Measurements from ENCODE around the gene CEP104. TPM values are rescaled to one million over a fixed set of nuclear protein-coding genes. Genes with fewer than 3 reads are reported as not detected.

The CEP104 gene
- polyA plus RNA-seq, 3 donors from 2014 or later, result 2.5 to 32.7 (median 18.2) TPM

GRCh38 chr1:3876716-3877115, 19.7 kb upstream of the CEP104 start:
- no peak overlapping the region for H3K27ac Mint-ChIP-seq
- no peak for DNase-seq
- H3K9me3 Mint-ChIP-seq, result no peaks in the 10 kb centered on the region
- H3K27me3 Mint-ChIP-seq (ENCODE audit: low read depth in 3 of 3), result peaks cover 0 to 2% (median 0%) of the 10 kb centered on the region in 3 donors
- peaks cover 0 to 10% of the 10 kb centered on the region in 2 donors for H3K4me1 Mint-ChIP-seq
- no peak overlapping the region for H3K4me3 Mint-ChIP-seq
- H3K36me3 Mint-ChIP-seq, result peaks cover 29 to 36% (median 32%) of the 10 kb centered on the region in 3 donors

- H3K4me1 Mint-ChIP-seq, result no peaks in the 10 kb centered on the region
- no peaks in the 10 kb centered on the region for H3K27me3 Mint-ChIP-seq (ENCODE audit: low read depth in 3 of 3)
- H3K36me3 Mint-ChIP-seq, result peaks cover 31 to 36% (median 32%) of the 10 kb centered on the region in 3 donors
- no peak for DNase-seq
- H3K9me3 Mint-ChIP-seq, result no peaks in the 10 kb centered on the region
- H3K27ac Mint-ChIP-seq, result no peak overlapping the region
- no peak overlapping the region for H3K4me3 Mint-ChIP-seq
Measured at GRCh38 chr1:3874736-3875135, 17.7 kb upstream of the CEP104 start.

GRCh38 chr1:3872546-3872945, 15.5 kb upstream of the CEP104 start:
- Mint-ChIP-seq H3K4me1 (no peaks in the 10 kb centered on the region), H3K9me3 (no peaks in the 10 kb centered on the region), H3K27ac (no peak overlapping the region), H3K36me3 (peaks cover 22 to 29% (median 24%) of the 10 kb centered on the region in 3 donors), H3K4me3 (no peak overlapping the region), H3K27me3 (ENCODE audit: low read depth in 3 of 3) (no peaks in the 10 kb centered on the region)
- DNase-seq, result no peak

- no peak overlapping the region for H3K4me3 Mint-ChIP-seq
- no peak for DNase-seq
- H3K27ac Mint-ChIP-seq, result peak overlapping the region in 2 of 6 donors; percentile 26 to 40
- peaks cover 22 to 33% (median 28%) of the 10 kb centered on the region in 3 donors for H3K36me3 Mint-ChIP-seq
- H3K4me1 Mint-ChIP-seq, result no peaks in the 10 kb centered on the region
- H3K9me3 Mint-ChIP-seq, result no peaks in the 10 kb centered on the region
- H3K27me3 Mint-ChIP-seq (ENCODE audit: low read depth in 3 of 3), result peaks cover 0 to 2% (median 0%) of the 10 kb centered on the region in 3 donors
Measured at GRCh38 chr1:3871451-3871805, 14.4 kb upstream of the CEP104 start.

- H3K9me3 Mint-ChIP-seq, result no peaks in the 10 kb centered on the region
- no peak for DNase-seq
- peaks cover 14 to 25% (median 22%) of the 10 kb centered on the region in 3 donors for H3K36me3 Mint-ChIP-seq
- no peak overlapping the region for H3K27ac Mint-ChIP-seq
- peaks cover 0 to 2% (median 0%) of the 10 kb centered on the region in 3 donors for H3K27me3 Mint-ChIP-seq (ENCODE audit: low read depth in 3 of 3)
- peaks cover 4 to 5% of the 10 kb centered on the region in 2 donors for H3K4me1 Mint-ChIP-seq
- no peak overlapping the region for H3K4me3 Mint-ChIP-seq
Measured at GRCh38 chr1:3869751-3870301, 12.8 kb upstream of the CEP104 start.

GRCh38 chr1:3868464-3869006, 11.5 kb upstream of the CEP104 start:
- peak overlapping the region; percentile 41 to 75 (median 58) for H3K27ac Mint-ChIP-seq
- H3K4me3 Mint-ChIP-seq, result no peak overlapping the region
- H3K4me1 Mint-ChIP-seq, result peaks cover 6 to 7% of the 10 kb centered on the region in 2 donors
- no peaks in the 10 kb centered on the region for H3K9me3 Mint-ChIP-seq
- peaks cover 10 to 22% (median 21%) of the 10 kb centered on the region in 3 donors for H3K36me3 Mint-ChIP-seq
- peaks cover 0 to 2% (median 0%) of the 10 kb centered on the region in 3 donors for H3K27me3 Mint-ChIP-seq (ENCODE audit: low read depth in 3 of 3)
- DNase-seq, result no peak

GRCh38 chr1:3865606-3866160, 8.7 kb upstream of the CEP104 start:
- DNase-seq, result no peak
- H3K36me3 Mint-ChIP-seq, result peaks cover 10 to 18% (median 16%) of the 10 kb centered on the region in 3 donors
- peaks cover 6 to 7% of the 10 kb centered on the region in 2 donors for H3K4me1 Mint-ChIP-seq
- H3K4me3 Mint-ChIP-seq, result no peak overlapping the region
- H3K27ac Mint-ChIP-seq, result no peak overlapping the region
- H3K9me3 Mint-ChIP-seq, result no peaks in the 10 kb centered on the region
- peaks cover 0 to 2% (median 0%) of the 10 kb centered on the region in 3 donors for H3K27me3 Mint-ChIP-seq (ENCODE audit: low read depth in 3 of 3)

- peaks cover 10 to 18% (median 16%) of the 10 kb centered on the region in 3 donors for H3K36me3 Mint-ChIP-seq
- H3K9me3 Mint-ChIP-seq, result no peaks in the 10 kb centered on the region
- H3K4me1 Mint-ChIP-seq, result peaks cover 6 to 7% of the 10 kb centered on the region in 2 donors
- peak overlapping the region in 4 of 6 donors; percentile 6 to 50 (median 28) for H3K27ac Mint-ChIP-seq
- no peak for DNase-seq
- no peak overlapping the region for H3K4me3 Mint-ChIP-seq
- peaks cover 0 to 2% (median 0%) of the 10 kb centered on the region in 3 donors for H3K27me3 Mint-ChIP-seq (ENCODE audit: low read depth in 3 of 3)
Measured at GRCh38 chr1:3864884-3865283, 7.9 kb upstream of the CEP104 start.

- Mint-ChIP-seq H3K4me1 (peaks cover 16 to 17% of the 10 kb centered on the region in 2 donors), H3K9me3 (no peaks in the 10 kb centered on the region), H3K27ac (no peak overlapping the region), H3K36me3 (peaks cover 4 to 12% (median 10%) of the 10 kb centered on the region in 3 donors), H3K4me3 (no peak overlapping the region), H3K27me3 (ENCODE audit: low read depth in 3 of 3) (peaks cover 0 to 6% (median 0%) of the 10 kb centered on the region in 3 donors)
- DNase-seq, result no peak
Measured at GRCh38 chr1:3863231-3863935, 6.4 kb upstream of the CEP104 start.

- Mint-ChIP-seq H3K27ac (peak overlapping the region; percentile 42 to 85 (median 71)), H3K4me3 (peak overlapping the region; percentile 68 to 96 (median 95)), H3K36me3 (no peaks in the 10 kb centered on the region), H3K27me3 (ENCODE audit: low read depth in 3 of 3) (peaks cover 0 to 12% (median 0%) of the 10 kb centered on the region in 3 donors), H3K4me1 (peaks cover 31 to 41% of the 10 kb centered on the region in 2 donors), H3K9me3 (no peaks in the 10 kb centered on the region)
- peak in 2 of 3 donors; percentile 9 to 13 for DNase-seq
Measured at GRCh38 chr1:3858231-3858981, 1.4 kb upstream of the CEP104 start.

GRCh38 chr1:3857791-3858129, 749 bp upstream of the CEP104 start:
- Mint-ChIP-seq H3K4me1 (peaks cover 31 to 47% of the 10 kb centered on the region in 2 donors), H3K27me3 (ENCODE audit: low read depth in 3 of 3) (peaks cover 0 to 12% (median 0%) of the 10 kb centered on the region in 3 donors), H3K9me3 (no peaks in the 10 kb centered on the region), H3K27ac (peak overlapping the region in 5 of 6 donors; percentile 42 to 94 (median 67)), H3K4me3 (peak overlapping the region; percentile 68 to 96 (median 95)), H3K36me3 (no peaks in the 10 kb centered on the region)
- DNase-seq, result no peak

- DNase-seq, result no peak
- Mint-ChIP-seq H3K27me3 (ENCODE audit: low read depth in 3 of 3) (peaks cover 0 to 8% (median 0%) of the 10 kb centered on the region in 3 donors), H3K36me3 (peaks cover 1 to 17% (median 7%) of the 10 kb centered on the region in 3 donors), H3K27ac (peak overlapping the region in 2 of 6 donors; percentile 11 to 14), H3K9me3 (no peaks in the 10 kb centered on the region), H3K4me3 (no peak overlapping the region), H3K4me1 (peaks cover 15 to 34% of the 10 kb centered on the region in 2 donors)
Measured at GRCh38 chr1:3852711-3853485, 4.1 kb downstream of the CEP104 start.

- peaks cover 7 to 21% (median 10%) of the 10 kb centered on the region in 3 donors for H3K36me3 Mint-ChIP-seq
- H3K4me1 Mint-ChIP-seq, result peaks cover 12 to 29% of the 10 kb centered on the region in 2 donors
- no peaks in the 10 kb centered on the region for H3K9me3 Mint-ChIP-seq
- no peak for DNase-seq
- no peak overlapping the region for H3K4me3 Mint-ChIP-seq
- peaks cover 0 to 6% (median 0%) of the 10 kb centered on the region in 3 donors for H3K27me3 Mint-ChIP-seq (ENCODE audit: low read depth in 3 of 3)
- no peak overlapping the region for H3K27ac Mint-ChIP-seq
Measured at GRCh38 chr1:3852091-3852490, 4.9 kb downstream of the CEP104 start.

Measured in immature natural killer cell (primary cell).